Occipital lobe (tissue), 2 donors: ENCODE results near the gene RDX. TPM values are rescaled to one million over a fixed set of nuclear protein-coding genes. Genes with fewer than 3 reads are reported as not detected.
A peak's percentile ranks its signal among the peaks of the same experiment; 100 is the strongest.
"Not testable (repeated sequence)": the region's sequence is repeated elsewhere in the genome, so short reads cannot be mapped to it uniquely, and the experiment has no call there.

Experiments used
- DNase-seq: peaks from one replicate; lab custom pipeline; 2025; lab: John Stamatoyannopoulos, UW
- total RNA-seq: library from RNA; depleted of rRNA; stranded (reverse); fragments of >200 nt; gene quantifications from one replicate; pipeline ENCODE4 v1.2.3, GENCODE V29; 2014

Gene RDX
- total RNA-seq, 1 donor from 2014 or later: 83.1 TPM

GRCh38 chr11:110305169-110306018 lies 9.0 kb upstream of the RDX start:
- DNase-seq: no peak

DNA sequence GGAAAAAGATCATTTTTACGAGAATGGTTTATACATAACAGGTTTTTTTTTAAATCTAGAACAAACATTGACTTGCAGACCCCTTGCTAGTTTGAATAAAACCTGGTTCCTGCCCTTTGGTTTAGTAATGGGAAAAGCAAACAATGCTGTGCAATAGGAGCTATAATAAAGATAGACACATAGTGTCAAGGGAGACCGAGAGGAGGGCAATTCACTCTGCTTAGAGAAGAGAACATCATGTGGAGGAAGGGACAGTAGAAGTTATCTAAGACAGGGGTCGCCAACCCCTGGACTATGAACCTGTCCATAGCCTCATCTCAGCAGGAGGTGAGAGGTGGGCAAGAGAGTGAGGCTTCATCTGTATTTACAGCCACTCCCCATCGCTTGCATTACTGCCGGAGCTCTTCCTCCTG lies 7.0 kb upstream of the RDX start:
- no peak for DNase-seq

GRCh38 chr11:110301577-110301976 lies 5.2 kb upstream of the RDX start:
- DNase-seq: no peak

DNA sequence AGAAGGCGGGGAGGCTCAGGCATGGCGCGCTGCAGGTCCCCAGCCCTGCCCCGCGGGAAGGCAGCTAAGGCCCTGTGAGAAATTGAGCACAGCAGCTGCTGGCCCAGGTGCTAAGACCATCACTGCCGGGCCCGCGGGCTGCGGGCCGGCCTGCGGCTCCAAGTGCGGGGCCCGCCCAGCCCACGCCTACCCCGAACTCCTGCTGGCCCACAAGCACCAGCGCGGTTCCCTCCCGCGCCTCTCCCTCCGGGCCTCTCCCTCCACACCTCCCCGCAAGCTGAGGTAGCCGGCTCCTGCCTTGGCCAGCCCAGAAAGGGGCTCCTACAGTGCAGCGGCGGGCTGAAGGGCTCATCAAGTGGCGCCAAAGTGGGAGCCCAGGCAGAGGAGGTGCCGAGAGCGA lies 4.6 kb upstream of the RDX start:
- DNase-seq: no peak

GRCh38 chr11:110299006-110299785 lies 2.8 kb upstream of the RDX start:
- DNase-seq: no peak

GRCh38 chr11:110298301-110298765 lies 1.9 kb upstream of the RDX start:
- DNase-seq: no peak

- no peak for DNase-seq
Measured at GRCh38 chr11:110297726-110298300, 1.4 kb upstream of the RDX start.

DNA sequence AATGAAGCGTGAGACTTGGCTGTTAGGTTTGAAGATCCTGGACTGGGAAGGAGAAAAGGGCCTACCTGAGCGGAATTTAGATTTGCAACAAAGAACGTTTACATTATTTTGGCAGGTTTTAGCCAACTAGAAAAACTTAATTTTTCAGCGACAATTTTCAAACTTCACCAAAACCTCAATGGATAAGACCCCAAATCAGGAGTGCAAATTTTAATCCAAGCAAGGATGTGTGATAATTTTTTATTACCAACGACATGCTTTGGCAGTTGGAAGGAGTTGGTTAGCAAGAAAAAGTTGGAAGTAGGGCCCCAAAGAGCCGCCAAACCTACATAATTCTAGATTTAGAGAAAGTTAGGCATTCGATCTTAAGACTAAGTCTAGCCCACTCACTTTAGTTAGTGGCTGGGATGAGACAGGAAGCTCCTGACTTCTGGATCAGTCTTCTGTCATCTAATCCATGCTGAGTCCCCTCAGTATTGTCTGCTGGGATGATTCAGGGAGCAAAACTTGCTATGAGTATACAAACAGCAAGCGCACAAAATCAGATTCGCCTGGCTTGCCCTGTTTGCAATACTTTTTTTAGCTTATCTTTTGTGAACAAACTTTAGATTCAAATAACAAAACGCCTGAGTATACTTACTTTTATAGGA lies 787 bp upstream of the RDX start:
- no peak for DNase-seq

- peak; percentile 49 for DNase-seq
Measured at GRCh38 chr11:110295531-110296225, 736 bp downstream of the RDX start.

GRCh38 chr11:110295086-110295485 lies 1.3 kb downstream of the RDX start:
- no peak for DNase-seq

DNA sequence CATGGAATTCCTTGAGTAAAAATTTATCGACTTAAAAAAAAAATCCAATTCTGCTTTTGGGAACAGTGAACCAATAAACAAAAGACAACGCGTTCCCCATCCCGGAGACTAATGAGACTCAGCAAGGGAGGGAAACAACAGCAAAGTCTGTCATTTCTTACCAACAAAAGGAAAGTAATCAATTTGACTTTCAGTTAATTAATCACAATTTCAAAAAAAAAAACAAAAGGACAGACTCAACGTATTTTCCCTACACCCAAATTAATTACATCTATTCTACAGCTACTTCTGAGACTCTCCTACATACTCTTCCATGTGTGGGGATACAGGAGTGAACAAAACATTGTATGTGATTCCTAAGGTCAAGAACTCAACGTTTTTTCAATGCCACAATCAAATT lies 1.9 kb downstream of the RDX start:
- DNase-seq: no peak

- DNase-seq: no peak
Measured at GRCh38 chr11:110293389-110293788, 3.0 kb downstream of the RDX start.

DNA sequence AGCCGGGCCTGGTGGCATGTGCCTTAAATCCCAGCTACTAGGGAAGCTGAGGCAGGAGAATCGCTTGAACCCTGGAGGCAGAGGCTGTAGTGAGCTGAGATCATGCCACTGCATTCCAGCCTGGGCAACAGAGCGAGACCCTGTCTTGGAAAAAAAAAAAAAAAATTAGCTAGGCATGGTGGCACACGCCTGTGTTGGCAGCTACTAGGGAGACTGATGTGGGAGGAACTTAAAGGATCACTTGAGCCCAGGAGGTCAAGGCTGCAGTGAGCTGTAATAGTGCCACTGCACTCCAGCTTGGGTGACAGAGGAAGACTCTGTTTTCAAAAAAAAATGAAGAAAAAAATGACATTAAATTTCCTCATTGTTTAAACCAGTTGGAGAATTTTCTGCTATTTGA lies 4.3 kb downstream of the RDX start:
- not testable (repeated sequence) for DNase-seq

DNA sequence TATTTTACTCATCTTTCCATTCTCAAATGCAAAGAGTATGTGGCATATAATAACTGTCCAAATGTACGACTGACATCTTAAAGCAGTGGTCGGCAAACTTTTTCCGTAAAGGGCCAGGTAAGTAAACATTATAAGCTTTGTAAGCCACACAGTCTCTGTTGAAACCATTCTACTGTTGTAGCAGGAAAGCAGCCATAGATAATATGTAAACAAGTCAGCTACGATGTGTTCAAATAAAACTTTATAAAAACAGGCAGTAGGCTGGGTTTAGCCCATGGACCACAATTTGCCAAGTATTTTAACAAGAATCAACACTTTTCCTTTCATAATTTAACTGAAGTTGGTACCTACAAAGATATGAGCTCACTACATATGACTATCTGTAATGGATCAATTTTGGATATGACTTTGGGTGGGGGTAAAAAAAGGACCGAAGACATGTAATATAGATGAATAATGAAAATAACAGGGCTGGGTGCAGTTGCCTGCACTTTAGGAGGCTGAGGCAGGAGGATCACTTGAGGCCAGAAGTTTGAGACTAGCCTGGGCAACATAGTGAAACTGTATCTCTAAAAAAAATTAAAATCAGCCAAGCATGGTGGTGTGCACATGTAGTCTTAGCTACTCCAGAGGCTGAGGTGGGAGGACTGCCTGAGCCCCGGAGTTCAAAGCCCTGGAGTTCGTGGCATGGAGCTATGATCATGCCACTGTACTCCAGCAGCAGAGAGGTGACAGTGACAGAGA lies 5.7 kb downstream of the RDX start:
- DNase-seq: no peak

- DNase-seq: no peak
Measured at GRCh38 chr11:110289472-110289871, 6.9 kb downstream of the RDX start.

DNA sequence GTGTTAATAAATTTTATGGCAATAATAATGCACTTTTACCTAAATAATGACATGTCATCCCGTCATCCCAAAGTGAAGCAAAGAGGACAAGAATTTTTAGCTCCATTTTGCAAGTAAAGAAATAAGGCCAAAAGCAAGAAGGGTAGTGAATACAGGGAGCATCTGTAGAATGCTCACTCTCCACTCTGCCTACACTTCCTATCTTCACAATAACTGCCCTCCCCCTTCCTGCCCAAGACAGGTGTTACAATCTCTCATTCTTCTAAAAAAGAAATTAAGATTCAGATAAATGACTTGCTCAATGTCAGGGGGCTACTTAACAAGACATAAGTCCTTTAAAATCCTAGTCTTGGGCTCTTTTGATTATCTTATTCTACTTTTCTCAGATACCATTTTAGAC lies 8.9 kb downstream of the RDX start:
- DNase-seq: no peak

GRCh38 chr11:110286298-110287040 lies 9.9 kb downstream of the RDX start:
- DNase-seq: no peak

DNA sequence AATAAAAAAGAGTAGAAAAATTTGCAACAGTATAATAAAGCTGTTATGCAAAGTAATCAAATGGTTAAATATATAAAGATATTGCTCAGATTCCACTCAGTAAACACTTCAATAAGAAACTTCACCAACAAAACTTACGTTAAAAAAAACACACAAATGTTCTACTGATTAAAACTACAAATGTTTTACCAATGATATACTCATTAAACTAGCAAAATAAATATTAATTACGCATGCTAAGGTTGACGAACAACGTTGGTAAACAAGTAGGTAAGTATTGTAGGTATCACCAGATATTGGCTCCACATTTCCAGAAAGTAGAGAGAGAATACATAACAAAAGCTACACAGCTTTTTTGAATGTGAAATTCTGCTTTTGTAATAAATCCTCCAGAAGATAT lies 12.6 kb downstream of the RDX start:
- no peak for DNase-seq

- DNase-seq: not testable (repeated sequence)
Measured at GRCh38 chr11:110280595-110280994, 15.8 kb downstream of the RDX start.

DNA sequence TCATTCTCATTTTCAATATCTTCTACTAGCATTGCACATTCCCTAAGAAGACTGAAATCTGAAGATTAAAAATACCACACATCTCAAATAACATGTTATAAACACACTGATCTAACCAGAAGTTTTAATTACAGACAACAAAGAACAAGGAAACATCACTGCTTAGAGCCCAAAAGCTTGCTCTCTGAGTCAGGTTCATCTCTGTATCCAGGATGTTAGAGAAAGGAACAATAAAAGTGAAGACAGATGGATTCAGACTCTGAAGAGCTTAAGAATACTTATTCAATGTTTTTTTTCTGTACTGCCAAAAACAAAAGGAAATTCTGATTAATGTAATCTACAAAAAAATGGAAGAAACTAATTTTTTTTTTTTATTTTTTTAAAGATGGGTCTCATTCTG lies 16.5 kb downstream of the RDX start:
- no peak for DNase-seq
